HG03575 (cell line): ENCODE measurements around the gene ZNF148.

ENCODE experiments used
- ATAC-seq: cut with Tn5 transposase; IDR thresholded peaks from one replicate; pipeline ENCODE4 v1.9.1; 2021; ENCODE audit not compliant: unreplicated experiment, insufficient number of reproducible peaks, low FRiP score; ENCODE audit errors: extremely low read depth

The ZNF148 gene

DNA sequence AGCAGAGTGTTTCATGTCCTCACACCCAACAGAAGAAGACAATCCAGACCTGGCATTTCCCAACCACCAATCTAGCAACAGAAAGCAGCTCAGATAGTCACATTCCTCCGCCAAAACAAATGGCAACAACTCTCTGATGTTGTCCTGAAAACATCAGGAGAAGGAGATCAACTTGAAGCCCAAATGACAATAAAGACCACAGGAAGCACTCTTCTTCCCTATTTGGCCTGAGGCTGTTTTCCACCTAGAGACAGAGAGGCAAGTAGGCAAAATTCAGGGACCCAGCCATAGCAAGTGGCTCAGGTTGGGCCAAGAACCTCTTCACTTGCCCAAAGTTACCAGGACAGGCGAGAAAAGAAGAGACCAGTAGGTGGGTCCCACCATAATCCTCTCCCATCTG lies 35.0 kb downstream of the ZNF148 start:
- no peak for ATAC-seq

GRCh38 chr3:125337506-125337905 lies 37.6 kb downstream of the ZNF148 start:
- no peak for ATAC-seq

DNA sequence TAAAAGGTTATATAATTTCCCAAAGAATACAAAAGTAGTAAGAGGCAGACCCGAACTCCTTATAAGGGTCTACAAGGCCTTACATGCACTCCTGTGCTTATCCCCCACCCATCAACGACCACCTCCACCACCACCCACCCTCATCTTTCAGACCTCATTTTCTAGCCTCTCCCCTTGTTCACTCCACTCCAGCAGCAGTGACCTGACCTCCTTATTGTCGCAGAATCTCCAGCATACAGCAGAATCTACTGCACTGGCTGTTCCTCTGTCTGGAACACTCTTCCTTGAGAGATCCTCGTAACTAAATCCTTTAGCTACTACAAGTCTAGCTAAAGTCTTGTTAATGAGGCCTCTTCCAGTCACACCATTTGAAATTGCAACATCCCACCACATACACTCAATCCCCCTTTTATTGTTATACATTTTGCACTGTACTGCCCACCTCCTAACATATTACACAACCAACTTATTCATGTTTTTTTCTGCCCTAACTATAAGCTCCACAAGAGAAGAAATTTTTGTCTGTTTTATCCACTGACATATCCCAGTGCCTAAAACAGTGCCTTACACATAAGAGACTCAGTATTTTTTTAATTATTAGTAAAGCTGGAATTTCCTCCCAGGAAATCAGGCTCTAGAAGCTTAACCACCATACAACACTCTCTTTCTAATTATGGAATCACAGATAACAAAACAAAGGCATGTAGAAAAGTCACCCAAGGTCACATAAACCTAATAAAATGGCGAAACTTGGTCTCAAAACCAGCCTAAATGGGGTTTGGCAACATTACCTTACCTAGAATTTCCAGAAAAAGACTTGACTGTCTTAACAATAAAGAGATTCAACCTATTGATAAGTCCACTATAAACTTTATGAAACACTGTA lies 40.2 kb downstream of the ZNF148 start:
- no peak for ATAC-seq

GRCh38 chr3:125332504-125332903 lies 42.6 kb downstream of the ZNF148 start:
- no peak for ATAC-seq

DNA sequence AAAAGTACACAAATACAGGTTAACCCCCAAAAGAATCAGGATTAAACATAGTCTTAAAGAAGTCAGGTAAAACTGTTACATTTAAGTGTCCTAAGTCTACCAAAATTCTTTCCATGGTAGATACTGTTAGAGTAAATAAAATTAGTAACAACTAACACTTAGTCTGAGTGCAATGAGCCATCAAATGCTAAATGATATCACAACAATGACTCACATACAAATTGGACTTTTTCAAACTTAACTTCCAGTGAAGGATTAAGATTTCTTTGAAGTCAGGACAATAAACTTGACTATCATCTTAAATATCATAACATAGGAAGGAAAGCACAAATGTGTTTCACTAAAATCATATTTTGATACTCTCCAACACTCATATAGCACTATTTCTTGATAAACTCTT lies 43.9 kb downstream of the ZNF148 start:
- no peak for ATAC-seq

GRCh38 chr3:125326957-125327356 lies 48.2 kb downstream of the ZNF148 start:
- ATAC-seq, result no peak

GRCh38 chr3:125325746-125326145 lies 49.4 kb downstream of the ZNF148 start:
- ATAC-seq, result no peak

GRCh38 chr3:125324341-125324740 lies 50.8 kb downstream of the ZNF148 start:
- ATAC-seq, result no peak

DNA sequence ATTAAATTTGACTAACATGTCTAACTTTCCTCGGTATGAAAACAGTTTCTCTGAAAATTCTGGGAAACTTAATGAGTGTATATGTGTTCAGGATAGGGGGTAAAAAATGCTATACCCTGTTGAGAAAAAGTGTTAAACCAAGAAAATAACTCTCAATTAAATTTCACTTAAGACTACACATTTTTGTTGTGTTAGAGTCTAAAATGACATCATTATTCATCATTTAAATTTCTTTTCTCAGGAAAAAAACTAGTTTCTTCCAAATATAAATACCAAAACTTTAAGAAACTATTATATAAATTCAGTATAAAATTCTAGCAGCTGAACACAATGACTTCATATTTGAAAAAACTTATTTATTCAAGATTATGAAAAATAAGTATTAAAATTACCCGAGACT lies 52.2 kb downstream of the ZNF148 start:
- ATAC-seq, result no peak

DNA sequence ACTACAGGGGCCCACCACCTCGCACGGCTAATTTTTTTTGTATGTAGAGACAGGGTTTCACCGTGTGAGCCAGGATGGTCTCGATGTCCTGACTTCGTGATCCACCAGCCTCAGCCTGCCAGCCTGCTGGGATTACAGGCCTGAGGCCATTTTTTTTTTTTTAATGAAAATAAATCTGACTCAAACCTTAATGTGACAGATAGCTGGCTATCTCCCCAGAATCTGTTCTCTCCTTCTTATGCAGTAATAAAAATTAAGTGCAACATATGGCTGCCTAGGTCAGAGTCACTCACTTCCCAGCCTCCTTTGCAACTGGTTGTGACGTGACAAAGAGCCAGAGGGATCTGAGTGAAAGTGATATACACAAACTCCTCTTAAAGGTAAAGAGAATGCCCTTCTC lies 53.0 kb downstream of the ZNF148 start:
- ATAC-seq, result no peak

GRCh38 chr3:125319765-125320164 lies 55.4 kb downstream of the ZNF148 start:
- no peak for ATAC-seq

- no peak for ATAC-seq
Observed at GRCh38 chr3:125318871-125319270, 56.3 kb downstream of the ZNF148 start.

GRCh38 chr3:125318167-125318865 lies 56.8 kb downstream of the ZNF148 start:
- no peak for ATAC-seq

- ATAC-seq, result no peak
Observed at GRCh38 chr3:125317761-125318160, 57.4 kb downstream of the ZNF148 start.

DNA sequence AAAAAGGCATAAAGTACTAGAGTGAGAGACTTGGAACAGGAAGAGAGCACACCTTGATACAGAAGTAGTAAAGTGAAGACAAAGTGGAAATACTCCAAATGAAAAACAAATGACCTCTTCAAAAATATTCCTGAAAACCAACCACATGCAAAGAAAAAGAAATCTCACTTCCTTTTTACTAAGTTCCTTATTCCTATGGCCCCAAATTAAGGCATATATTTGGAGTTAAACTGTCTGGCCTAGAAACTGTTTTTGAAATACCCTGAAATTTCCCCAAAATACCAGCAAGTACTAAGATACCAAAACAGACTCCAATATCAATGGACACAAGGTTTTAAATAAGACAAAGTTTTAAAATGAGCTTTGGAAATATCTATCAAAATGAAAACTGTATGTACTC lies 58.2 kb downstream of the ZNF148 start:
- ATAC-seq, result no peak

GRCh38 chr3:125316246-125316645 lies 58.9 kb downstream of the ZNF148 start:
- no peak for ATAC-seq

DNA sequence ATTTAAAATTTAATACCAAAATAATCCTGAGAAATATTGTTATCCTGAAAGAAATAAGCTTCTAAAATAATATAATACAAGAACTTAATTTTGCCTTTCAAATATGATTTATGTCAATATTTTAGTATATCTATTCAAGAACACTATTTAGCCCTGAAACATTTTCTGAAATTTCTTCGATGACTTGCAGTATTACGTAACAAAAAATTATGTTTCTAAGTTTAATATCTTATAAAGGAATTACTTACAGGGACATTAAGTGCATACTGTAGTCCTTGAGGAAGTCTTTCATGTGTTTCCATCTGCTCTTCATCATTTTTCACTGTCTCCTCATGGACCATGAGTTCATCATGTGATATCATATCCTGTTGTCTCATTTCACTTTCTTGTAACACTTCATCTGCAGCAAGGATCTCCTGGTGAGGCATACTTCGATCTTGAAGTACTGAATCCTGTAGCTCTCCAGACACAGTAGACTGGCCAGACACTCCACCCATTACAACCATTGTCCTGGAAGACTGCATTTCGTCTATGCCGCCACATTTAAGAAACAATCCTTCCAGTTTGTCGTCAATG lies 62.0 kb downstream of the ZNF148 start:
- no peak for ATAC-seq

DNA sequence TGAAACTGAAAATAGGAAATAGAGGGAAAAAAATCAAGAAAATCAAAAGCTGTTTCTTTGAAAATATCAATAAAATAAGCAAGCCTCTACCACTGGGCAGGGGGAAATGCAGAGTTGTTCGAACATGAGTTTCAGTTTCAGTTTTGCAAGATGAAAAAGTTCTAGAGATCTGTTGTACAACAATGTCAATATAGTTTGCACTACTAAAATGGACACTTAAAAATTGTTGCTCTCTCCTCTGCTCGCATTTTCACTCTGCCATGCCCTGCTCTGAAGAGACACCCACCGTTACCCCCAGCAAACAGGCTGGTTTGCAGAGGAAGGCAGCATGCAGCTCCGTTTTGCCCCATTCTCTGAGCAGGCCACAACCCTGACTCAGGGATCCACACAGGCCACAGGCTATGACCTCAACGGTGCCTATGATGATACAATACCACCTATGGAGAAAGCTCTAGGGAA lies 64.5 kb downstream of the ZNF148 start:
- ATAC-seq, result no peak

GRCh38 chr3:125309476-125309875 lies 65.6 kb downstream of the ZNF148 start:
- no peak for ATAC-seq

- no peak for ATAC-seq
Observed at GRCh38 chr3:125306620-125307019, 68.5 kb downstream of the ZNF148 start.
